Left lung (tissue), 14 donors: ENCODE data around the gene SRI. TPM values are rescaled to one million over a fixed set of nuclear protein-coding genes. Genes with fewer than 3 reads are reported as not detected.

Source experiments
- ATAC-seq: fragments of 200-7000 bp; cut with Tn5 transposase; one replicate; pipeline ENCODE4 v1.9.1; 2020; ENCODE audit warnings: moderate library complexity
- DNase-seq, 4 donors: peaks; one replicate each; pipeline ENCODE4 v3.0.0-alpha.2; 2013 to 2020
- H3K27ac ChIP-seq, 2 donors: fragments of 200-600 bp; sonication (generic) in 1 of 2; one replicate each; pipeline versions ENCODE4 v1.5.0 to v1.8.0; 2020 to 2021
- H3K27me3 ChIP-seq, 2 donors: fragments of 200-600 bp; sonication (generic) in 1 of 2; one replicate each; pipeline versions ENCODE4 v1.5.0 to v1.8.0; 2020 to 2021
- H3K36me3 ChIP-seq, 2 donors: fragments of 200-600 bp; sonication (generic) in 1 of 2; one replicate each; pipeline versions ENCODE4 v1.5.0 to v1.8.0; 2020 to 2021
- H3K4me1 ChIP-seq, 2 donors: fragments of 200-600 bp; one replicate each; pipeline ENCODE4 v1.8.0; 2021
- H3K4me3 ChIP-seq, 2 donors: fragments of 200-600 bp; sonication (generic) in 1 of 2; one replicate each; pipeline versions ENCODE4 v1.5.0 to v1.8.0; 2020 to 2021; ENCODE audit warnings: mild to moderate bottlenecking in 1 of 2
- H3K9me3 ChIP-seq, 2 donors: fragments of 200-600 bp; sonication (generic) in 1 of 2; one replicate each; pipeline versions ENCODE4 v1.5.0 to v1.8.0; 2020 to 2021
- intact Hi-C, 2 donors: fragments of 100-400 bp; cut with DNase I; formaldehyde crosslinking; loops; one replicate each; pipeline versions ENCODE4 v1.11.2 to v1.14.2; 2022
- long read RNA-seq, 12 donors: library from polyadenylated mRNA in 2 of 12; unstranded in 2 of 12; transcript quantifications; one replicate each; pipeline ENCODE4 v2.0.0 and lab custom pipeline, GENCODE V29; 2019 to 2026
- polyA plus RNA-seq, 6 donors: library from polyadenylated mRNA; unstranded; fragments of 120-200 nt; gene quantifications; one replicate each; pipeline ENCODE4 v1.2.1, GENCODE V29; 2013; ENCODE audit not compliant: insufficient read length in 6 of 6
- total RNA-seq, 2 donors: library from RNA; stranded (reverse); fragmentation: NEBNext Ultra II Directional; extraction: Animal tissue kit (Norgen Biotek cat#: 25700); gene quantifications; one replicate each; pipeline ENCODE4 v1.2.1, GENCODE V29; 2021
- TF ChIP-seq, protein P1 (sequence below), 2 donors: fragments of 200-600 bp; sonication (generic) in 1 of 2; IDR thresholded peaks; one replicate each; pipeline versions ENCODE4 v1.5.0 to v1.8.0; 2021; ENCODE audit warnings: antibody characterized with exemption in 2 of 2
- donor health status: DM: no; HTN: yes; CAD: no.
- donor health status: DM: no; HTN: no; CAD: no.

SRI gene, protein sequence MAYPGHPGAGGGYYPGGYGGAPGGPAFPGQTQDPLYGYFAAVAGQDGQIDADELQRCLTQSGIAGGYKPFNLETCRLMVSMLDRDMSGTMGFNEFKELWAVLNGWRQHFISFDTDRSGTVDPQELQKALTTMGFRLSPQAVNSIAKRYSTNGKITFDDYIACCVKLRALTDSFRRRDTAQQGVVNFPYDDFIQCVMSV
- 100 to 1,000 TPM; 121 to 124 TPM for total RNA-seq
- polyA plus RNA-seq: 100 to 1,000 TPM; 157 to 189 (median 164) TPM
- long read RNA-seq, donor 1, transcript SRI-201 (8 exons, 2,010 nt): major isoform, 134 of 381 reads
- long read RNA-seq, donor 1, transcript SRI-207 (6 exons, 1,024 nt): minor isoform, 9 of 381 reads
- long read RNA-seq, donor 1, transcript SRI-206 (4 exons, 903 nt): minor isoform, 72 of 381 reads
- long read RNA-seq, donor 1, partial matches to known transcripts: 162 of 381 reads
- long read RNA-seq, donor 1, other reads (novel, unspliced or antisense): 0 of 381 reads
- long read RNA-seq, donor 2, transcript SRI-201 (8 exons, 2,010 nt): major isoform, 79 of 241 reads
- long read RNA-seq, donor 2, transcript SRI-206 (4 exons, 903 nt): minor isoform, 55 of 241 reads
- long read RNA-seq, donor 2, transcript SRI-207 (6 exons, 1,024 nt): minor isoform, 7 of 241 reads
- long read RNA-seq, donor 2, partial matches to known transcripts: 96 of 241 reads
- long read RNA-seq, donor 2, other reads (novel, unspliced or antisense): 0 of 241 reads
- long read RNA-seq, donor 3, transcript SRI-206 (4 exons, 903 nt): minor isoform, 48 of 225 reads
- long read RNA-seq, donor 3, transcript SRI-201 (8 exons, 2,010 nt): major isoform, 101 of 225 reads
- long read RNA-seq, donor 3, partial matches to known transcripts: 70 of 225 reads
- long read RNA-seq, donor 3, other reads (novel, unspliced or antisense): 0 of 225 reads
- long read RNA-seq, donor 4, transcript SRI-201 (8 exons, 2,010 nt): major isoform, 106 of 120 reads
- long read RNA-seq, donor 4, partial matches to known transcripts: 5 of 120 reads
- long read RNA-seq, donor 4, other reads (novel, unspliced or antisense): 7 of 120 reads
- long read RNA-seq, donor 5, transcript SRI-207 (6 exons, 1,024 nt): minor isoform, 9 of 255 reads
- long read RNA-seq, donor 5, transcript SRI-201 (8 exons, 2,010 nt): major isoform, 87 of 255 reads
- long read RNA-seq, donor 5, transcript SRI-206 (4 exons, 903 nt): minor isoform, 57 of 255 reads
- long read RNA-seq, donor 5, partial matches to known transcripts: 102 of 255 reads
- long read RNA-seq, donor 5, other reads (novel, unspliced or antisense): 0 of 255 reads
- long read RNA-seq, donor 6, transcript SRI-206 (4 exons, 903 nt): minor isoform, 40 of 203 reads
- long read RNA-seq, donor 6, transcript SRI-201 (8 exons, 2,010 nt): major isoform, 87 of 203 reads
- long read RNA-seq, donor 6, partial matches to known transcripts: 72 of 203 reads
- long read RNA-seq, donor 6, other reads (novel, unspliced or antisense): 0 of 203 reads
- long read RNA-seq, donor 7, transcript SRI-206 (4 exons, 903 nt): minor isoform, 19 of 102 reads
- long read RNA-seq, donor 7, transcript SRI-201 (8 exons, 2,010 nt): major isoform, 47 of 102 reads
- long read RNA-seq, donor 7, partial matches to known transcripts: 30 of 102 reads
- long read RNA-seq, donor 7, other reads (novel, unspliced or antisense): 0 of 102 reads
- long read RNA-seq, donor 8, transcript SRI-206 (4 exons, 903 nt): minor isoform, 30 of 136 reads
- long read RNA-seq, donor 8, transcript SRI-201 (8 exons, 2,010 nt): major isoform, 67 of 136 reads
- long read RNA-seq, donor 8, partial matches to known transcripts: 37 of 136 reads
- long read RNA-seq, donor 8, other reads (novel, unspliced or antisense): 0 of 136 reads
- long read RNA-seq, donor 9, partial matches to known transcripts: 0 of 1 reads
- long read RNA-seq, donor 9, other reads (novel, unspliced or antisense): 0 of 1 reads
- long read RNA-seq, donor 10, transcript SRI-201 (8 exons, 2,010 nt): major isoform, 122 of 133 reads
- long read RNA-seq, donor 10, partial matches to known transcripts: 2 of 133 reads
- long read RNA-seq, donor 10, other reads (novel, unspliced or antisense): 7 of 133 reads
- long read RNA-seq, donor 11, transcript SRI-206 (4 exons, 903 nt): minor isoform, 150 of 646 reads
- long read RNA-seq, donor 11, transcript SRI-207 (6 exons, 1,024 nt): minor isoform, 16 of 646 reads
- long read RNA-seq, donor 11, transcript SRI-201 (8 exons, 2,010 nt): major isoform, 184 of 646 reads
- long read RNA-seq, donor 11, partial matches to known transcripts: 291 of 646 reads
- long read RNA-seq, donor 11, other reads (novel, unspliced or antisense): 5 of 646 reads
- long read RNA-seq, donor 12, transcript SRI-207 (6 exons, 1,024 nt): minor isoform, 6 of 187 reads
- long read RNA-seq, donor 12, transcript SRI-206 (4 exons, 903 nt): minor isoform, 46 of 187 reads
- long read RNA-seq, donor 12, transcript SRI-201 (8 exons, 2,010 nt): major isoform, 67 of 187 reads
- long read RNA-seq, donor 12, partial matches to known transcripts: 65 of 187 reads
- long read RNA-seq, donor 12, other reads (novel, unspliced or antisense): 0 of 187 reads

DNA sequence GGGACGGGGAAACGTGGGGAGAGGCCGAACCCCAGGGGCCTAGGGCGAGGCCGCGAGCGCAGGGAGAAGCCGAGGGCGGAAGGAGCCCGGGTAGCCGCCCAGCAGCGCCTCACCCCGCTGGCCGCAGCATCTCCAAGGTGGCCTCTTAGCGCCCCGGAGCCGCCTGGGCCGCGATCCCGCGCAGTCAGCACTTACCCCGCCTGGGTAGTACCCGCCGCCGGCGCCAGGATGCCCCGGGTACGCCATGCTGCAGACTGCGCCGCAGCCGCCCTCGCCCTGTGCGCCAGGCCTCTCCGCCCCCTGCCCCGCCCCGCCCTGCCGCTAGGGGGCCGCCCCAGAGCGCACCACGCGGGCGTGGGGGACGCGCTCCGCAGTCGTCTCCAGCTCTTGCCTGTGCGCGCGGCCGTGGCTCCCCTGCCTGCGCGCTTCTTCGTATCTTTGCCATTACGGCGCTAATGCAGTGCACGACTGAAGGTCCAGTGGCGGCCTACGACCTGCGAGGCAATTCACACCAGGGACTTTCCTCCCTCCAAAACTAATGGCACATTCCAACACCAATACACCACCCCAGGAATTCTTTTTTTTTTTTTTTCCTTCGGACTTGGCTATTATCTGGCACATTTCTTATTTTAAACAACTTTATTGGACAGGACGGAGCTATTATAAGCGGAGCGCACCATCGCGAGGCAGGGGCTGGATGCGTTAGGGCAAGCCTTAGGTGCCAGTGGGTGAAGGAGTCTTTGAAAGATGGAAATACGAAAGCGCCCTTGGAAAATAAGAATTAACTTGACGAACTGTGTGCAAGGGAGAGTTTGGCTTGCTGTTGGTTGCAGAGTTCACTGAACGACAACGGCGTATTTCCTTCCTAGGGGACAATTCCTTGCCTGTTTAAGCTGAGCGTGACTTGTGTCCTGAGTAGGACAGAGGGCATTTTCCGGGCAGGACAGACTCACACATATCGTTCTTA is at the start of gene SRI:
Gene SRI (minus strand): TSS at position 258 of the 967 bp plus-strand sequence. CDS start 12 bp downstream, at position 246.
- intact Hi-C loops: no loop called here
- Histone ChIP-seq H3K36me3 (peaks cover 0 to 16% of the 10 kb centered on the region in 2 donors), H3K9me3 (no peaks in the 10 kb centered on the region), H3K27me3 (no peaks in the 10 kb centered on the region), H3K4me1 (peaks cover 12 to 39% of the 10 kb centered on the region in 2 donors), H3K4me3 (peak within 1 kb of the TSS; percentile 96 to 97), H3K27ac (peak within 1 kb of the TSS; percentile 89 to 92)
- DNase-seq (peak; percentile 88 to 99 (median 91)), ATAC-seq (peak; percentile 98)
- TF ChIP-seq, protein P1, sequence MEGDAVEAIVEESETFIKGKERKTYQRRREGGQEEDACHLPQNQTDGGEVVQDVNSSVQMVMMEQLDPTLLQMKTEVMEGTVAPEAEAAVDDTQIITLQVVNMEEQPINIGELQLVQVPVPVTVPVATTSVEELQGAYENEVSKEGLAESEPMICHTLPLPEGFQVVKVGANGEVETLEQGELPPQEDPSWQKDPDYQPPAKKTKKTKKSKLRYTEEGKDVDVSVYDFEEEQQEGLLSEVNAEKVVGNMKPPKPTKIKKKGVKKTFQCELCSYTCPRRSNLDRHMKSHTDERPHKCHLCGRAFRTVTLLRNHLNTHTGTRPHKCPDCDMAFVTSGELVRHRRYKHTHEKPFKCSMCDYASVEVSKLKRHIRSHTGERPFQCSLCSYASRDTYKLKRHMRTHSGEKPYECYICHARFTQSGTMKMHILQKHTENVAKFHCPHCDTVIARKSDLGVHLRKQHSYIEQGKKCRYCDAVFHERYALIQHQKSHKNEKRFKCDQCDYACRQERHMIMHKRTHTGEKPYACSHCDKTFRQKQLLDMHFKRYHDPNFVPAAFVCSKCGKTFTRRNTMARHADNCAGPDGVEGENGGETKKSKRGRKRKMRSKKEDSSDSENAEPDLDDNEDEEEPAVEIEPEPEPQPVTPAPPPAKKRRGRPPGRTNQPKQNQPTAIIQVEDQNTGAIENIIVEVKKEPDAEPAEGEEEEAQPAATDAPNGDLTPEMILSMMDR (IDR thresholded peaks at IDR 0.05): peak; percentile 94 to 100

DNA sequence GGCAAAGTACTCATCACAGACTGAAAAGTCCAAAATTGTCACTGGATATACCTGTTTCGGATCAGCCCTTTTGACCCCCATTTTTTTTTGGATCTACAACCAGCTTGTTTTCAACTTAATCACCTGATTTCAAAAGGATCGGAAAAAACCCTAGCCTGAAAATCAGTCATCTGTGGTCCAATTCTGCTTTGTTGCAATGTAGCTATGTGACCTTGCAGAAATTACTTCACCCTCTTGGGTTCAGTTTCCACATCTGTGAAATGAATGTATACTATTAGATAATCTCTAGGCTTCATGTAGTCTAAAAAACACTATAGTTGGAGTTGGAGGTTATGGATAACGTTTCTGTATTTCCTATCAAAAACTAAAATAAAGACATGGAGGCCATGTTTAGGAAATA is 49.7 kb upstream of the SRI start:
- H3K4me1 ChIP-seq: peaks cover 0 to 16% of the 10 kb centered on the region in 2 donors
- no peaks in the 10 kb centered on the region for H3K9me3 ChIP-seq
- TF ChIP-seq, protein P1 (IDR thresholded peaks at IDR 0.05): no peak
- DNase-seq: no peak
- H3K27ac ChIP-seq: peak overlapping the region in 1 of 2 donors; percentile 43
- H3K4me3 ChIP-seq: no peak overlapping the region
- intact Hi-C loops: no loop called here
- H3K36me3 ChIP-seq: no peaks in the 10 kb centered on the region
- H3K27me3 ChIP-seq: no peaks in the 10 kb centered on the region
- ATAC-seq: no peak

DNA sequence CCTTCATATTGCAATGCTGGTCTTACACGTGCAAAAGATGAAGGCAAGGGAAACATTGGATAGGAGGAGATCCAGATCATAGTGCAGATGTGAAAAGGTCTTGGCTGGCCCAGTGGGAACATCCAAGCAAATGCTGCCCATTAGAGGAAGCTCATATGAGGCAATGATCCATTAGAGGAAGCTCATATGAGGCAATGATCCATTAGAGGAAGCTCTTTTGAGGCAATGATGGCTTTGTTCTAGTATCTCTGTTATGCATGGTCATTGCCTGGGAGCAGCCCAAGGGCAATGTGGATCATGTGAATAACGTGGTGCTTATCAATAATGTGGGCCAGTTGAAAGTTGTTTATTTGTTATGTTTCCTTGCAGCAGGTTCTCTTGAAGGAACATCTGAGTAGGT is 49.0 kb upstream of the SRI start:
- TF ChIP-seq, protein P1 (IDR thresholded peaks at IDR 0.05): no peak
- peaks cover 0 to 18% of the 10 kb centered on the region in 2 donors for H3K4me1 ChIP-seq
- intact Hi-C loops: no loop called here
- H3K4me3 ChIP-seq: no peak overlapping the region
- H3K27me3 ChIP-seq: no peaks in the 10 kb centered on the region
- H3K9me3 ChIP-seq: no peaks in the 10 kb centered on the region
- DNase-seq: no peak
- no peaks in the 10 kb centered on the region for H3K36me3 ChIP-seq
- peak; percentile 58 for ATAC-seq
- peak overlapping the region in 1 of 2 donors; percentile 43 for H3K27ac ChIP-seq
